Measurements from ENCODE around the gene COG7.

Gene COG7

GRCh38 chr16:23378256-23378655 is 74.7 kb downstream of the COG7 start:
- no peak for TF ChIP-seq CTCF (IDR thresholded peaks at IDR 0.05)

GRCh38 chr16:23377071-23377931 is 75.7 kb downstream of the COG7 start:
- TF ChIP-seq CTCF (IDR thresholded peaks at IDR 0.05), result no peak

GRCh38 chr16:23375643-23376042 is 77.3 kb downstream of the COG7 start:
- no peak for TF ChIP-seq CTCF (IDR thresholded peaks at IDR 0.05)

- TF ChIP-seq CTCF (IDR thresholded peaks at IDR 0.05), result no peak
These were observed 78.1 kb downstream of the COG7 start for GRCh38 chr16:23374721-23375510.

GRCh38 chr16:23373436-23374219 is 79.4 kb downstream of the COG7 start:
- no peak for TF ChIP-seq CTCF (IDR thresholded peaks at IDR 0.05)

- TF ChIP-seq CTCF (IDR thresholded peaks at IDR 0.05), result no peak
These were observed 81.6 kb downstream of the COG7 start for GRCh38 chr16:23371368-23371767.

GRCh38 chr16:23369416-23369815 is 83.6 kb downstream of the COG7 start:
- TF ChIP-seq CTCF (IDR thresholded peaks at IDR 0.05), result no peak
